ENCODE results near the gene WDTC1. TPM values are rescaled to one million over a fixed set of nuclear protein-coding genes. Genes with fewer than 3 reads are reported as not detected.

Gene WDTC1
- total and polyA plus RNA-seq, 9 of the 15 experiments (the other 6 are each of a cell fraction or from before 2014, with no cell fraction given): 0.18 to 32.3 (median 8.8) TPM

- peak overlapping the region; percentile 95 to 97 for H3K9ac ChIP-seq (ENCODE audit: insufficient read depth in 1 of 2, low read depth in 2 of 2, low read length in 2 of 2)
- peak overlapping the region; percentile 99 for H3K4me2 ChIP-seq (ENCODE audit: insufficient read depth, low read length)
- CTCF ChIA-PET (ENCODE audit: low intra/inter-chr PET ratio): no interaction called here
- peaks cover 55% of the 10 kb centered on the region for H3K79me2 ChIP-seq (ENCODE audit: control insufficient read depth, insufficient read depth, low read length)
- H3K9me3 ChIP-seq (replicated peaks; ENCODE audit: control insufficient read depth, insufficient read depth, low read depth, low read length): no peaks in the 10 kb centered on the region
- peak overlapping the region; percentile 93 for H3K27ac ChIP-seq (ENCODE audit: extremely low read depth, low read depth, low read length)
- in situ Hi-C loops (cut with MboI) (no loop called here), intact Hi-C loops (cut with micrococcal nuclease) (no loop called here)
- POLR2A ChIA-PET: interaction anchor here (0.5 to 3.1 kb wide), 14 partner anchors 10 to 1424 kb away, joined by 3 to 23 read pairs (median 3); partner anchors contain the start of genes MAP3K6 and SLC9A1
- peak overlapping the region; percentile 79 for H3K4me3 ChIP-seq
- TSS peak; percentile 64 for BruUV-seq (replicated peaks)
- 3% methylated on average over 10 of the region's 10 CpGs for WGBS (ENCODE audit: insufficient coverage, low coverage, missing lambda C conversion rate)
- H2AFZ ChIP-seq (ENCODE audit: low read depth, low read length): peak overlapping the region; percentile 100
- no peaks in the 10 kb centered on the region for H3K27me3 ChIP-seq (ENCODE audit: control insufficient read depth in 2 of 2, insufficient read depth in 2 of 2, low read length in 2 of 2)
- no peaks in the 10 kb centered on the region; the same call in 1 of the 2 replicates for H4K20me1 ChIP-seq (replicated peaks; ENCODE audit: control insufficient read depth, insufficient read depth, low read length)
- H3K36me3 ChIP-seq (ENCODE audit: control insufficient read depth, insufficient read depth, low read length): peaks cover 43% of the 10 kb centered on the region
- H3K4me1 ChIP-seq (replicated peaks in 1 of 2; ENCODE audit: control insufficient read depth in 2 of 2, insufficient read depth in 2 of 2, low read length in 2 of 2): peaks cover 12 to 13% of the 10 kb centered on the region in 2 experiments
- FAIRE-seq (peak; percentile 35), DNase-seq (ENCODE audit: extremely low read depth in 1 of 4, low spot score in 3 of 4) (peak in 3 of 4 experiments; percentile 37 to 41 (median 41)), ATAC-seq (peak; percentile 38; the same call in 2 of the 3 replicates)
- no peaks in the 10 kb centered on the region for H3K9me1 ChIP-seq (ENCODE audit: control insufficient read depth, insufficient read depth, low read length)
- peak; percentile 13; the same call in 1 of the 2 replicates for TF ChIP-seq AFF4 (CRISPR knock-in tag; IDR thresholded peaks at IDR 0.05)
- TF ChIP-seq ZNF830 (CRISPR knock-in tag; IDR thresholded peaks at IDR 0.05): peak; percentile 13; the same call in 1 of the 2 replicates
- TF ChIP-seq RAD21 (CRISPR knock-in tag; conservative IDR thresholded peaks at IDR 0.05 in 1 of 2, IDR thresholded peaks at IDR 0.05 in 1 of 2): 0 out of 4 replicates have a peak, but pooled peaks of 1 of the 2 experiments have one; percentile 5
- 0 out of 2 replicates have a peak, but pooled peaks have one; percentile 11 for TF ChIP-seq KAT7 (CRISPR knock-in tag; IDR thresholded peaks at IDR 0.05; ENCODE audit: borderline replicate concordance)
- 0 out of 2 replicates have a peak, but pooled peaks have one; percentile 36 for TF ChIP-seq ZC3H4 (CRISPR knock-in tag; IDR thresholded peaks at IDR 0.05; ENCODE audit: borderline replicate concordance)
- 0 out of 2 replicates have a peak, but pooled peaks have one; percentile 16 for TF ChIP-seq FOXP4 (CRISPR knock-in tag; IDR thresholded peaks at IDR 0.05; ENCODE audit: borderline replicate concordance)
- TF ChIP-seq PHF21A (IDR thresholded peaks at IDR 0.05; ENCODE audit: borderline replicate concordance, low read depth): no peak
- TF ChIP-seq ZNF445 (CRISPR knock-in tag; IDR thresholded peaks at IDR 0.05; ENCODE audit: low read depth): no peak
- TF ChIP-seq PHB (CRISPR knock-in tag; IDR thresholded peaks at IDR 0.05): peak; percentile 17; the same call in 1 of the 2 replicates
- TF ChIP-seq ZBTB43 (CRISPR knock-in tag; IDR thresholded peaks at IDR 0.05): peak; percentile 76; the same call in 1 of the 2 replicates
- 0 out of 2 replicates have a peak, but pooled peaks have one; percentile 2 for TF ChIP-seq ZBTB1 (CRISPR knock-in tag; IDR thresholded peaks at IDR 0.05; ENCODE audit: borderline replicate concordance, low read depth)
- TF ChIP-seq DNMT1 (IDR thresholded peaks at IDR 0.05): no peak
- TF ChIP-seq FOXK1 (CRISPR knock-in tag; IDR thresholded peaks at IDR 0.05; ENCODE audit: borderline replicate concordance): 0 out of 2 replicates have a peak, but pooled peaks have one; percentile 18
Observed at GRCh38 chr1:27322569-27323240, 88.3 kb downstream of the WDTC1 start.

Data from K562 (cell line).